Activated CD4-positive, alpha-beta T cell treated with anti-CD3 and anti-CD28 coated beads for 1 hour (primary cell): ENCODE data around the gene ENTPD6.

Experiments
- DNase-seq: peaks from one replicate; pipeline ENCODE4 v3.0.0-alpha.2; 2020

ENTPD6 gene

GRCh38 chr20:25245461-25245860 is 49.9 kb downstream of the ENTPD6 start:
- no peak for DNase-seq

DNA sequence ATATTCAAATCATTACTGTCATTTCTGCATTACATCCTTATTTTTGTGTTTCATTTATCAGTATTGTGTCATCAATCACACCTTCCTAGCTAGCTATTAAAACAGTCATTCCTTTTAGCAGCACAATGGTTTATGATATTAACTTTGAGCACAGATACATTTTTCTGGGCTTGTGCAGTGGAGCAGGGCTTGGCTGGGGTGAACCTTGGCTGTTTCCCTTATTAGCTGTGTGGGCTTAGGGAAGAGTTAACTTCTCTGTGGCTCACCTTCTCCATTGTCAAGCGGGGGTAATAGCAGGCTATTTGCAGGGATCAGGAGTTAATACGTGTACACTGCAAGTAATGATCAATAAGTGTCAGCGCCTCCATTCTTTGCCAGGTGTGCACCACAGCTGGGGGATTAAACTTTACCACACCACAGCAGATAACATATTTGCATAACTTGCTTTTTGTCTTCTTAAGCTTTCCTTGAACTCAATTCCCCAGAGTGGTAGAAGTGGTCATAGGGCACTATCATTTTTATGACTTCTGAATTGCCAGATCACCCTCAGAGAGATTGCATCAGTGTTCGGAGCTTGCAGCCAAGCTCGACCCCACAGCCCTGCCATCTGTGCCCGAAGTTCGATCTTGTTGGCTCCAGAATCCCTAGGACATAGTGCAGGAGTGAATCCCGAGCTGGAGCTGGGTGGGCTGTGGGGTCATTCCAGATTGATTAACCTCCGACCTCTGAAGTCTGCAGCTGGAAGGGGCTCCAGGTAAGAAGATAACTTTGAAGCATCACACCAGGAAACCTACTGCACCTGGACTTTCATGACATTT is 50.9 kb downstream of the ENTPD6 start:
- no peak for DNase-seq

GRCh38 chr20:25247000-25247517 is 51.5 kb downstream of the ENTPD6 start:
- no peak for DNase-seq

- DNase-seq: peak; percentile 22
Measured at GRCh38 chr20:25247518-25247955, 52.0 kb downstream of the ENTPD6 start.

- DNase-seq: peak; percentile 63
Measured at GRCh38 chr20:25247956-25248785, 52.7 kb downstream of the ENTPD6 start, which contains the start of gene PYGB. PYGB (plus strand) TSS chr20:25248085; CDS start chr20:25248179, 94 bp downstream.

DNA sequence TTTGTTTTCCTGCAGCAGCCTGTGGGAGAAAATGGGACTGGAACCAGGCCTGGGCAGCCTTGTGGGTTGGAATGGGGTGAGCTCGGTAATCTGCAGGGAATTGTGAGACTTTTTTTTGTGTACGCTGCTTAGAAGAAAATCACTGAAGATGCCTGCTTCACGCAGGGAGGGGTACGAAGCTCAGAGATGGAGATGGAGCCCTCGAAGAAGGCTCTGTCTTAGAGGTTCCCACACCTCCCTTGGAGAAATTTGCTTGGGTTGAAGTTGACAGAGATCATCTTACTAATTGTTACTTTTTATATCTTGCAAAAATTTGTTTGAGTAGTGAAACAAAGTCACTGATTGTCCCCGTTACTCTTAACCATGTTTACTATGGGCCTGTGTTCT is 53.3 kb downstream of the ENTPD6 start:
- DNase-seq: no peak

DNA sequence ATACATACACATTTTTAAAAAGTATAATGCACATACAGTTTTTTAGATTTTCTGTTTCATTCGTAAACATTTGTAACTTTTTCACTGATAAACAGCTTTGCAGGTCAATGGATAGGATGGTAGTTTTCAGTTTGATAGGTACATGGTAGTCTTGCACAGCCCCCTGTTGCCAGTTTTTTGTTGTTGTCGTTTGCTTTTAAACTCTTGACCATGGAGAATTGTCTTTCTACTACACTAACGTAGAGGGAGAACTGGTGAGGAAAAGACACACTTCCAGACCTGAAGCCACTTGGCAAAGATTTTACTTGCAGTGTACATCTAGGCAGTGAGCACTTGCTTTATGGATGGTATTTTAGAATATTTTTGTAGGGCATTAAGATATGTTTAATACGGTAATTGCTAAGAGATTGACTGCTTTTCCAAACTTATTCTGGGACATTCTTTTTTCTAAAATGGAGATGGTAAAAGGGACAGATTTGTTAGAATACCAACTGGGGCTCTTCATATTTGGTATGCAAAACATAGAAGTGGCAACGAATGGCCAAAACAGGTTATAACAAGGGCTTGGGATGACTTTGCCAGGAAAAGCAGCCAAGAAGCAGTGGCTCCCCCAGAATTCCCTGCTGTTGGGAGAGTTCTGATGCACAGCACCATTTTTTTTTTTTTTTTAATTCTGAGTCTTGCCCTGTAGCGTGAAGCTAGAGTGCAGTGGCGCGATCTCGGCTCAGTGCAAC is 53.9 kb downstream of the ENTPD6 start:
- DNase-seq: no peak

DNA sequence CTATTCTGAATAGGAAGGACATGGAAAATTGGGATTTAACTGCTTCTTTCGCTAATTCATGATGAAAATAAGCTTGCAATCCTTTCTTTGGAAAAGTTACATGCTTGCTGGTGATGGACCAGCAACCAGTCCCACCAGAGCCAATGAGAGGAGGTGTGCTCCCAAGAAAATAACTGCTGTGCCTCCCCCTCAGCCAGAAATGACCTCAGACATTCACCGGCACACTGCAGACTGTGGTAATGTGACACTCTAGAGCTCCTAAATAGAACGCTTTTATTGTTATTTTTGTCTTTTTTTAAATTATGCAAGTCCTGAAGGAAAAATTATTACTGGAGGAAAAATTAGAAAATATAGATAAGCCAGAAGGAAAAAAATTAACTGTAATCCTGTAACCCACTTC is 55.0 kb downstream of the ENTPD6 start:
- DNase-seq: no peak

DNA sequence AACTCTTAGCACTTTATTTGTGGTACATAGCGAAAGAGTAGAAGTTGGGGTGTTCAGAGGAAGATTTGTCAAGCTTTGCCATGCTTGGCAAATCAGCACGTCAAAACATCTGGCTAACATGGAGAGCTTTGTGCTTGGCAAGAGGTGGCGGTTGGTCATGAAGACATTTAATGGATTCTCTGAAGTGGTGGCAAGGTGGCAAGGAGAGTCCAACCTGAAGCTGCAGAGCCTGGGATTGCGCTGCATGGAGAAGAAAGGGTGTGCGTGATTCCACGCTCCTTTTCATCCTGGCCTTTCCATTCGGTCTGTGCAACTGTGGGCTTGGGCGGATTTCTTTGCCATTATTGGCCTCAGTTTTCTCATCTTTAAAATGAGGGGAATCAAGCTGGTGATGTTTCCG is 55.5 kb downstream of the ENTPD6 start:
- DNase-seq: no peak

DNA sequence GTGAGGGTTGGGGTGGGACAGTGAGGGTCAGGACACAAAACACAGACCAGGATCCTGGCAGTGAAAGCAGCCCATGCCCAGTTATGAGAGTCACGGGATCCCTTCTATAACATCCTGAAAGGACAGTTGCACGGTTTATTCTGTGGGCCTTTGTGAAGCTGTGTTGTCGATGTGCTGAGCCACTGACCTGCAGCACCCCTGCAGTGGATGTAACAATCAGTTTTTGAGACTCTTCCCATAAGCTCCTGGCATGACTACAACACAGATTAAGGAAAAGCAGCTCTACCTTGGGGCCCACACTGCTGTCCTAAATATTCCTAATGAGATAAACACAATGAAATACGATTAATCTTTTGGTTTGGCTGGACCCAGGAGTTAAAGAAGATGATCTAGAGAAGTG is 56.0 kb downstream of the ENTPD6 start:
- DNase-seq: no peak

- no peak for DNase-seq
Measured at GRCh38 chr20:25252230-25252651, 56.7 kb downstream of the ENTPD6 start.

GRCh38 chr20:25252686-25253421 is 57.3 kb downstream of the ENTPD6 start:
- DNase-seq: no peak

GRCh38 chr20:25253606-25254275 is 58.2 kb downstream of the ENTPD6 start:
- no peak for DNase-seq

DNA sequence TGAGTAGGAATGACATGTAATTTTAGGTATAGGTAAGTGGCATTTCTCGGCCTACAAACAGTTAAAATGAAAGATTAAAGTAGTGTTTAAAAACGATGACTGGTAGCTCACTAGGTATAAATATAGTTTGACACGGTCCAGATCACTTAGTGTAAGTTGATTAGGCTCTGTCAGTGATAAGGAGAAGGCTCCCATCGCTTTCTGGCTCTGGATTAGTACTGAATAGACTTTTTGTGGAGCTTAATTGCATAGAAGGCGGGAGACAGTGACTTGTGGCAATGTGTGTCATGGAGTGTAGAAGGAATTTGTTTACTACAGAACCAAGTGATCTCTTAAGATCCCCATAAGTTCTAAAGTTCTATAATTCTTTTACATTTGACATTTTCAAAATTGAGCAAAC is 59.1 kb downstream of the ENTPD6 start:
- no peak for DNase-seq

DNA sequence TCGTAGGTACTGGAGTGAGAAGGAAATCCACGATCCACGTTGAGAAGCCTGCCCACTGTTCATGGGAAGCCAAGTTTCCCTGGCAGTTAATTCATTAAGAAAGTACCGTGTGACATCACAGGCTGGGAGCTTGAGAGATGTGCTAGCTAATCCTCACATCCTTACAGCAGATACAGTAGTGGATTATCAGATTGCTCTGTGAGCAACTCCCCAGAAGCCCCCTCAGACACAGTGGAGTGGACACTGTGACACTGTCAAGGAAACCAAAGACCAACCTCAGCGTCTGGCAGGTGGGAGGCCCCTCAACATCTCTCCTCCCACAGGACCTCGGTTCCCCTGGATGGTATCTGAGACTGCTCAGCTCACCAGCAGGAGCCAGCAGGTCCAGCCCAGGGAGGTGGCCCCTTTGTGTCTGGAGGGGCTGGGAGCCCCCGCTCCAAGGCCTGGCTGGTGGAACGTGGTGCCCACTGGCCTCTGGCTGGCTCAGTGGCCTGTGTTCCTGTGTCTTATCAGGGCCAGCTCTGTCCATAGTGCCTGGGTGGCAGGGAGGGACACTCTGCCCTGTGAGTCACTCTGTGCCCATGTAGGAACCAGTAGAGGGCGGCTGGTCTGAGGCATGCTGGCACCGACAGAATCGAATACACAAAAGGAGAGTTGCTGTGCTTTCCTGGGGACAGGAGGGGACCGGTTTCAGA is 59.6 kb downstream of the ENTPD6 start:
- DNase-seq: no peak

DNA sequence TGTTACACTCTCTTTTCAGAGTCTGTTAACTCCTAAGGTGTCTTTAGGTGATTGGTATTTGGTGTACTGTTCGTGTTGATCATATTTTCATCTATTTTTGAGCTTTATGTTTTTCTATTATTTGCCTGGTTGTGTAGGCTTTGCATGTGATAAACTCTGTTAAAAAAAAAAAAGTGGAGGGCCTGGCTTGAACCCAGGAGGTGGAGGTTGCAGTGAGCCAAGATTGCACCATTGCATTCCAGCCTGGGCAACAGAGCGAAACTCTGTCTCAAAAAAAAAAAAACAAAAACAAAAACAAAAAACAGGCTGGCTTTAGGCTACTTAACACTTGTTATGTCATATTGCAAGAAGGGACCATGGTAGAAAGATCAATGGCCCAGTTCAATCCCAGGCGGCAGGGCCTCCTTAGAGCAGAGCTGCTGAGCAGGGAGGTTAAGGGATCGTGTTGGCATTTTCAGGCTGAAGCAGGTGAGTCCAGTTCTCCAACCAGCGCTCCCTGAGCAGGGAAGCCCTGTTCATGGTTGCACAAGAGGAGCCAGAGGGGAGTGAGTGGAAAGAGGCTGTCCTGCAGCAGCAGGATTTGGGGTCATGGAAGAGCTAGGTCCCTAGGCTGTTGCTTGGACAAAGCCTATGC is 60.8 kb downstream of the ENTPD6 start:
- DNase-seq: no peak

- no peak for DNase-seq
Measured at GRCh38 chr20:25257130-25257529, 61.6 kb downstream of the ENTPD6 start.

GRCh38 chr20:25257756-25258475 is 62.4 kb downstream of the ENTPD6 start:
- no peak for DNase-seq

DNA sequence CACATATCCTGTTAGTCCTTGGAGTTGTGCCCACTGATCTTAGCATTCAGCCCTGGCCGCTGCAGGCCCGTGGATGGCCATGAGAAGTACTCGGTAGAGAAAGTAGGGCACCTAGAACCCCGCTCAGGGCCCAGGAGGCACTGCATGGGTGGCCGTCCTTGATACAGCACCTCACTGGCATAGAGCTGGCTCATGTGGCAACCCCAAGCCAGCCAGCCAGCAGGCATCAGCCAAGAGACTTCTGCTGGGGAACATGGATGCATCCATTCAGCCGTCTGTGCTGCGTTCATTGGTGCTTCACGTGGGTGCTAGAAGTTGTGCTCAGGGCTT is 62.9 kb downstream of the ENTPD6 start:
- no peak for DNase-seq

- no peak for DNase-seq
Measured at GRCh38 chr20:25258828-25259227, 63.3 kb downstream of the ENTPD6 start.
